Endodermal cell (in vitro differentiated cells): ENCODE data around the gene CRIP1. TPM values are rescaled to one million over a fixed set of nuclear protein-coding genes. Genes with fewer than 3 reads are reported as not detected.

Source experiments
- DNase-seq: peaks from one replicate; pipeline ENCODE4 v3.0.0-alpha.2; 2017
- H3K27ac ChIP-seq: 2 replicates; pipeline ENCODE4 v1.5.1; 2013; ENCODE audit warnings: mild to moderate bottlenecking, low read depth, low read length, moderate library complexity
- H3K27me3 ChIP-seq: 2 replicates; pipeline ENCODE4 v1.6.1; 2013; ENCODE audit warnings: mild to moderate bottlenecking, low read length, moderate library complexity; ENCODE audit not compliant: insufficient read depth, control insufficient read depth, poor library complexity, severe bottlenecking
- H3K36me3 ChIP-seq: 2 replicates; pipeline ENCODE4 v1.7.0; 2013; ENCODE audit warnings: mild to moderate bottlenecking, low read length, moderate library complexity; ENCODE audit not compliant: control insufficient read depth, insufficient read depth
- H3K4me1 ChIP-seq: one replicate; pipeline ENCODE4 v1.7.0; 2013; ENCODE audit warnings: low read length; ENCODE audit not compliant: control insufficient read depth, insufficient read depth
- H3K4me3 ChIP-seq: 2 replicates; pipeline ENCODE4 v1.5.1; 2013; ENCODE audit warnings: mild to moderate bottlenecking, low read length, moderate library complexity
- H3K9ac ChIP-seq: 2 replicates; pipeline ENCODE4 v1.6.1; 2013; ENCODE audit warnings: mild to moderate bottlenecking, low read length, moderate library complexity; ENCODE audit not compliant: poor library complexity, severe bottlenecking; ENCODE audit errors: extremely low read depth
- H3K9me3 ChIP-seq: 2 replicates; pipeline ENCODE4 v1.6.1; 2013; ENCODE audit warnings: mild to moderate bottlenecking, low read length, moderate library complexity; ENCODE audit not compliant: control insufficient read depth
- H3K27ac Mint-ChIP-seq: 2 replicates; pipeline ENCODE4 v1.8.0; 2020; ENCODE audit warnings: mixed read lengths
- H3K27me3 Mint-ChIP-seq: 2 replicates; pipeline ENCODE4 v1.8.0; 2021; ENCODE audit warnings: mild to moderate bottlenecking, mixed read lengths; ENCODE audit not compliant: insufficient read depth
- H3K36me3 Mint-ChIP-seq: 2 replicates; pipeline ENCODE4 v1.8.0; 2020; ENCODE audit warnings: low read depth, mixed read lengths
- H3K4me1 Mint-ChIP-seq: 2 replicates; pipeline ENCODE4 v1.8.0; 2020; ENCODE audit warnings: mixed read lengths
- H3K4me3 Mint-ChIP-seq: 2 replicates; pipeline ENCODE4 v1.8.0; 2020; ENCODE audit warnings: mild to moderate bottlenecking, moderate library complexity, mixed read lengths
- H3K9me3 Mint-ChIP-seq: 2 replicates; pipeline ENCODE4 v1.8.0; 2020; ENCODE audit warnings: mild to moderate bottlenecking, mixed read lengths
- WGBS, 2 experiments: methylation state at CpG; one replicate each; pipeline versions ENCODE4 v1.1.5 to v1.1.7; 2013; ENCODE audit warnings: missing lambda C conversion rate in 2 of 2, mixed read lengths in 1 of 2; ENCODE audit not compliant: insufficient coverage in 1 of 2, insufficient read length in 1 of 2; 5-methylcytosine and 5-hydroxymethylcytosine counted together
- total RNA-seq, 2 donors: library from RNA; stranded (reverse); fragmentation: NEBNext Ultra II Directional in 1 of 2; extraction: Animal tissue kit (Norgen Biotek cat#: 25700) in 1 of 2; gene quantifications; 2 replicates in 1 of 2; 3 replicates in 1 of 2; pipeline ENCODE4 v1.2.1, GENCODE V29; 2021
- TF ChIP-seq, protein P1 (sequence below): fragments of 200-600 bp; sonication (generic); conservative IDR thresholded peaks from 2 replicates; pipeline ENCODE4 v1.5.0; 2021; ENCODE audit warnings: antibody characterized with exemption, mild to moderate bottlenecking

The CRIP1 gene
- total RNA-seq, 2 donors from 2014 or later: 7.0 to 47.1 TPM

DNA sequence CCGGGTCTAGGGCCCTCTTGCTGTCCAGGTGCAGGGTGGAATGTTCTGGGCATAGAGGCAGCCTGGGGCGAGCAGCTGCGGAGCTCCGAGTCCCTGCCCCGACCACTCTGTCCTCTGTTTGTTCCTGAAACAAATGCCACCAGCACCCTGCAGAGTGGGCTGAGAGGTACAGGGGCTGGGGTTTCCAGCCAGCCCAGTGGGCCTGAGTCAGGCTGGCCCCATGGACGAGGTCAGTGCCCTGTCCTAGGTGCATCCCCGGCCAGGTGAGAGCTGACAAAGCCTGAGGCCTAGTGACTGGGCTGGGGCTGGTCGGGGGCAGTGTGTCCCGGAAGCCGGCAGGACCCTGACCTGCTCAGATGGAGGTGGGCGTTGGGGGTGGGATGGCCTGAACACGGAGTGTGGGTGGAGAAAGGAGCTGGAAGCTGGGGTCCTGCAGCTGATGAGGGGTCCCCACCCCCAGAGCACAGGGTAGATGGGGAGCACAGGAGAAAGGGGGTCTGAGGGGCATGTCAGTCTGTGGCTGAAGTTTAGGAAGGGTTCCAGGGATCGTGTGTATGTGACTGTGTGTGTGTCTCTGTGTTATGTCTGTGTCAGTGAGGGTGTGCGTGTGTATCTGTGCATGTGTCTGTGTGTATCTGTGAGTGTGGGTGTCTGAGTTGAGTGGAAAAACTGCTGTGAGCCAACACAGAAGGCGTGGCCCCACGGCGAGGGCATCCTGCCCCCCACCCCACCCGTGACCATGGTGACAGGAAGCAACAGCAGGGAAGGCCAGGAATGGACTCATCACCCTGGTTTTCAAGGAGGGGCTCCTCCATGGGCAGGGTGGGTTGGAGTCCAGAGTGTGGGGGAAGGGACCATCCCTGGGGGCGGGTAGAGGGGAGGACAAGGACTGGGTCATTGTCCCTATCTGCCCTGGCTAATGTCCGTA, 2.4 kb upstream of the CRIP1 start:
- TF ChIP-seq, protein P1, sequence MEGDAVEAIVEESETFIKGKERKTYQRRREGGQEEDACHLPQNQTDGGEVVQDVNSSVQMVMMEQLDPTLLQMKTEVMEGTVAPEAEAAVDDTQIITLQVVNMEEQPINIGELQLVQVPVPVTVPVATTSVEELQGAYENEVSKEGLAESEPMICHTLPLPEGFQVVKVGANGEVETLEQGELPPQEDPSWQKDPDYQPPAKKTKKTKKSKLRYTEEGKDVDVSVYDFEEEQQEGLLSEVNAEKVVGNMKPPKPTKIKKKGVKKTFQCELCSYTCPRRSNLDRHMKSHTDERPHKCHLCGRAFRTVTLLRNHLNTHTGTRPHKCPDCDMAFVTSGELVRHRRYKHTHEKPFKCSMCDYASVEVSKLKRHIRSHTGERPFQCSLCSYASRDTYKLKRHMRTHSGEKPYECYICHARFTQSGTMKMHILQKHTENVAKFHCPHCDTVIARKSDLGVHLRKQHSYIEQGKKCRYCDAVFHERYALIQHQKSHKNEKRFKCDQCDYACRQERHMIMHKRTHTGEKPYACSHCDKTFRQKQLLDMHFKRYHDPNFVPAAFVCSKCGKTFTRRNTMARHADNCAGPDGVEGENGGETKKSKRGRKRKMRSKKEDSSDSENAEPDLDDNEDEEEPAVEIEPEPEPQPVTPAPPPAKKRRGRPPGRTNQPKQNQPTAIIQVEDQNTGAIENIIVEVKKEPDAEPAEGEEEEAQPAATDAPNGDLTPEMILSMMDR: no peak
- Mint-ChIP-seq H3K27ac (no peak overlapping the region), H3K27me3 (peaks cover 80% of the 10 kb centered on the region), H3K4me1 (peaks cover 9% of the 10 kb centered on the region), H3K4me3 (no peak overlapping the region), H3K9me3 (no peaks in the 10 kb centered on the region), H3K36me3 (no peaks in the 10 kb centered on the region)
- Histone ChIP-seq H3K27ac (no peak overlapping the region), H3K9me3 (no peaks in the 10 kb centered on the region), H3K9ac (no peak overlapping the region), H3K4me1 (peaks cover 9% of the 10 kb centered on the region), H3K27me3 (peaks cover 76% of the 10 kb centered on the region), H3K36me3 (no peaks in the 10 kb centered on the region), H3K4me3 (no peak overlapping the region)
- no peak for DNase-seq
- WGBS, 2 experiments: 84 to 88% methylated on average over 12 to 20 of the region's 20 CpGs

DNA sequence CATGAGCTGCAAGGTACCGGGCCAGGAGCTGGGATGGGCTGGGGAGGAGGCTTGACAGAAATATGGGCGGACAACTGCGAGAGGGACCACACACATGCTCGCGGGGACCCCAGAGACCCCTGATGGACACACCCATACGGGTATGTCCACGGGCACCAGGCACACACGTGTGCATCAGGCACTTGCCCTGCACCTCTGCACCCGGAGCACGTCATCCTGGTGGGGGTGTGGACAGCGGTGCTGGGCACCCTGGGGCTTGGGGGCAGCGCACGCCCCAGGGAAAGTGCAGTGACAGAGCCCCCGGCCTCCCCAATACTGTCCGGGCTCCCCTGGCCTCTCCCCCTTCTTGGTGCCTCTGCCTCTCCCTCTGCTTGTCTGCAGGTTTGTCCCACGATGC, 1.7 kb upstream of the CRIP1 start:
- no peak overlapping the region for H3K4me3 Mint-ChIP-seq
- no peaks in the 10 kb centered on the region for H3K36me3 Mint-ChIP-seq
- Histone ChIP-seq H3K4me1 (peaks cover 9% of the 10 kb centered on the region), H3K27ac (no peak overlapping the region), H3K36me3 (no peaks in the 10 kb centered on the region), H3K27me3 (peaks cover 70% of the 10 kb centered on the region), H3K4me3 (no peak overlapping the region), H3K9me3 (no peaks in the 10 kb centered on the region), H3K9ac (no peak overlapping the region)
- peaks cover 77% of the 10 kb centered on the region for H3K27me3 Mint-ChIP-seq
- H3K27ac Mint-ChIP-seq: no peak overlapping the region
- H3K4me1 Mint-ChIP-seq: peaks cover 11% of the 10 kb centered on the region
- TF ChIP-seq, protein P1: no peak
- 91 to 96% methylated on average over 8 to 16 of the region's 16 CpGs for WGBS, 2 experiments
- DNase-seq: no peak
- no peaks in the 10 kb centered on the region for H3K9me3 Mint-ChIP-seq

DNA sequence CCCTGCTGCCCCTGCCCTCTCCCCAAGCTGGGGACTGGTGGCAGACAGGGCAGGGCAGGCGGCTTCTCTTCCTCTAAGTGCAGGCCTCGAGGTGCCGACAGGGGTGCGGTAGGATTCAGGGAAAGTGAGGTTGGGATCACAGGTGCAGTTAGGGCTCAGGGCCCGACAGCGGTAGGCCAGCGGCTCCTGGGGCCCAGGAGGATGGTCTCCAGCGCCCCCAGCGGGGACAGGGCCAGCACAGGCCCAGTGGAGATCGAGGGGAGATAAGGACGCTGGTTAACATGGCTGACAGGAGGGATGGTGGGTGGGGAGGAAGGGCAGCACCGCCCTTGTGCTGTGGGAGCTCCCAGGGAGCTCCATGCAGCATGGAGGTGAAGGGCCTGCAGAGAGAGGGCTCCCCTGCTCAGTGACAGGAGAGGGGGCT, 935 bp upstream of the CRIP1 start:
- Mint-ChIP-seq H3K27ac (no peak overlapping the region), H3K4me1 (peaks cover 11% of the 10 kb centered on the region), H3K27me3 (peaks cover 69% of the 10 kb centered on the region), H3K4me3 (peak overlapping the region; percentile 41), H3K9me3 (no peaks in the 10 kb centered on the region), H3K36me3 (no peaks in the 10 kb centered on the region)
- Histone ChIP-seq H3K4me3 (no peak overlapping the region), H3K9me3 (no peaks in the 10 kb centered on the region), H3K27me3 (peaks cover 62% of the 10 kb centered on the region), H3K27ac (no peak overlapping the region), H3K4me1 (peaks cover 9% of the 10 kb centered on the region), H3K36me3 (no peaks in the 10 kb centered on the region), H3K9ac (no peak overlapping the region)
- WGBS, 2 experiments: 0 to 20% methylated on average over 8 to 12 of the region's 12 CpGs
- peak; percentile 93 for DNase-seq
- TF ChIP-seq, protein P1: peak; percentile 82
